Kidney (tissue), 14 donors: ENCODE results near the gene PPP2R3B. TPM values are rescaled to one million over a fixed set of nuclear protein-coding genes. Genes with fewer than 3 reads are reported as not detected.

ENCODE experiments used
- DNase-seq, 5 donors: peaks; one replicate each; pipeline ENCODE4 v3.0.0-alpha.2; 2013 to 2020
- FAIRE-seq: peaks from 2 replicates; lab custom pipeline; 2012; peaks lifted over from hg19 to GRCh38; lab: Jason Lieb, UNC
- H3K27ac ChIP-seq, 2 donors: one replicate each; pipeline ENCODE4 v1.7.0; 2013; ENCODE audit warnings: low read depth in 2 of 2, low read length in 2 of 2, inconsistent platforms in 1 of 2
- H3K27me3 ChIP-seq: one replicate; pipeline ENCODE4 v1.7.1; 2013; ENCODE audit warnings: low read length, inconsistent platforms; ENCODE audit not compliant: control insufficient read depth, insufficient read depth
- H3K36me3 ChIP-seq, 3 donors: one replicate each; pipeline versions ENCODE4 v1.7.0 to v1.7.1; 2013; ENCODE audit warnings: low read length in 3 of 3, control low read depth in 1 of 3, inconsistent platforms in 1 of 3; ENCODE audit not compliant: insufficient read depth in 3 of 3, control insufficient read depth in 2 of 3
- H3K4me1 ChIP-seq, 3 donors: one replicate each; pipeline versions ENCODE4 v1.7.0 to v1.7.1; 2013; ENCODE audit warnings: low read length in 3 of 3, inconsistent platforms in 1 of 3, low read depth in 1 of 3; ENCODE audit not compliant: control insufficient read depth in 2 of 3, insufficient read depth in 2 of 3
- H3K4me3 ChIP-seq, 3 donors: one replicate each; pipeline versions ENCODE4 v1.7.0 to v1.8.1; 2013; ENCODE audit warnings: low read length in 3 of 3, control low read depth in 1 of 3, inconsistent platforms in 1 of 3
- H3K9ac ChIP-seq, 3 donors: one replicate each; pipeline versions ENCODE4 v1.7.0 to v1.7.1; 2013; ENCODE audit warnings: low read length in 3 of 3, control low read depth in 1 of 3, inconsistent platforms in 1 of 3
- H3K9me3 ChIP-seq, 3 donors: one replicate each; pipeline versions ENCODE4 v1.7.0 to v1.7.1; 2013; ENCODE audit warnings: low read length in 3 of 3, control low read depth in 1 of 3, inconsistent platforms in 1 of 3; ENCODE audit not compliant: control insufficient read depth in 2 of 3, insufficient read depth in 1 of 3
- CTCF ChIP-seq: IDR thresholded peaks from 3 replicates; pipeline ENCODE4 v1.5.1; 2012; ENCODE audit warnings: mild to moderate bottlenecking, moderate library complexity, borderline replicate concordance; ENCODE audit not compliant: insufficient read depth; ENCODE audit errors: extremely low read depth
- intact Hi-C: fragments of 100-400 bp; cut with DNase I; formaldehyde crosslinking; loops from one replicate; pipeline ENCODE4 v1.11.1; 2022
- polyA plus RNA-seq: library from polyadenylated mRNA; stranded (reverse); fragments of 350-450 nt; fragmentation: Illumina TruSeq; extraction: RNeasy Lipid Tissue Mini Kit (QIAGEN cat#74804); gene quantifications from one replicate; pipeline ENCODE4 v1.2.3, GENCODE V29; 2014; ENCODE audit warnings: low read depth, low replicate concordance; ENCODE audit not compliant: insufficient read depth
- total RNA-seq: library from RNA; stranded (reverse); fragmentation: NEBNext Ultra II Directional; extraction: Animal tissue kit (Norgen Biotek cat#: 25700); gene quantifications from one replicate; pipeline ENCODE4 v1.2.1, GENCODE V29; 2021
- donor health status: control.
- donor health status: control.
- donor health status: control.
- donor health status: control.
- donor health status: control.
- donor health status: DM: yes; HTN: yes; CAD: no.
- donor health status: Normal renal cell carcinoma (clear cell type).

Gene PPP2R3B
- total and polyA plus RNA-seq, 2 donors from 2014 or later, result 14.1 to 14.4 TPM

- FAIRE-seq (no peak), DNase-seq (no peak)
- Histone ChIP-seq H3K4me3 (no peak overlapping the region), H3K9ac (no peak overlapping the region), H3K9me3 (no peaks in the 10 kb centered on the region), H3K36me3 (no peaks in the 10 kb centered on the region), H3K4me1 (no peaks in the 10 kb centered on the region), H3K27ac (no peak overlapping the region), H3K27me3 (no peaks in the 10 kb centered on the region)
- intact Hi-C loops, result no loop called here
- TF ChIP-seq CTCF, result no peak
Measured at GRCh38 chrX:391717-392574, 5.2 kb upstream of the PPP2R3B start.

GRCh38 chrX:390459-390858 is 3.8 kb upstream of the PPP2R3B start:
- Histone ChIP-seq H3K9ac (no peak overlapping the region), H3K27me3 (no peaks in the 10 kb centered on the region), H3K9me3 (no peaks in the 10 kb centered on the region), H3K27ac (no peak overlapping the region), H3K36me3 (no peaks in the 10 kb centered on the region), H3K4me3 (no peak overlapping the region), H3K4me1 (peaks cover 0 to 2% (median 0%) of the 10 kb centered on the region in 3 donors)
- intact Hi-C loops, result no loop called here
- TF ChIP-seq CTCF, result no peak
- FAIRE-seq (no peak), DNase-seq (no peak)

- DNase-seq (peak in 1 of 5 donors; percentile 54), FAIRE-seq (no peak)
- Histone ChIP-seq H3K36me3 (no peaks in the 10 kb centered on the region), H3K27me3 (no peaks in the 10 kb centered on the region), H3K9ac (no peak overlapping the region), H3K27ac (no peak overlapping the region), H3K4me3 (no peak overlapping the region), H3K4me1 (peaks cover 0 to 2% (median 0%) of the 10 kb centered on the region in 3 donors), H3K9me3 (no peaks in the 10 kb centered on the region)
- intact Hi-C loops, result no loop called here
- no peak for TF ChIP-seq CTCF
Measured at GRCh38 chrX:389021-389441, 2.3 kb upstream of the PPP2R3B start.
